ENCODE results near the gene SLC5A3.

SLC5A3 gene

GRCh38 chr21:34086887-34087306 is 13.5 kb downstream of the SLC5A3 start:
- DNase-seq (no peak), ATAC-seq (ENCODE audit: insufficient read depth, low read depth) (0 out of 3 replicates have a peak, but pooled peaks have one; percentile 10)
- H3K79me2 ChIP-seq (ENCODE audit: insufficient read depth, low read length), result peaks cover 99% of the 10 kb centered on the region
- peaks cover 55% of the 10 kb centered on the region; the same call in 1 of the 2 replicates for H4K20me1 ChIP-seq (ENCODE audit: insufficient read depth, low read length)
- no peak overlapping the region for H3K4me3 ChIP-seq (ENCODE audit: low read depth in 1 of 2, low read length in 2 of 2)
- H3K4me2 ChIP-seq (ENCODE audit: insufficient read depth, low read length), result no peak overlapping the region
- H2AFZ ChIP-seq (ENCODE audit: low read depth, low read length), result no peak overlapping the region
- H3K27ac ChIP-seq (ENCODE audit: low read length), result no peak overlapping the region; the same call in 1 of the 2 replicates
- no peak overlapping the region for H3K9ac ChIP-seq (ENCODE audit: low read depth, low read length)
- no peaks in the 10 kb centered on the region for H3K27me3 ChIP-seq (ENCODE audit: insufficient read depth, low read length, poor library complexity)
- H3K36me3 ChIP-seq (ENCODE audit: insufficient read depth, low read length), result peaks cover 51% of the 10 kb centered on the region
- H3K9me3 ChIP-seq (ENCODE audit: insufficient read depth, low read length, severe bottlenecking), result no peaks in the 10 kb centered on the region
- H3K4me1 ChIP-seq (ENCODE audit: insufficient read depth, low read length), result peaks cover 30% of the 10 kb centered on the region
- TF ChIP-seq EZH2 (IDR thresholded peaks at IDR 0.05; ENCODE audit: borderline replicate concordance, low read depth, low read length, severe bottlenecking) (no peak), CTCF (IDR thresholded peaks at IDR 0.05; ENCODE audit: borderline replicate concordance, extremely low read depth, low read length, poor library complexity, severe bottlenecking) (no peak)

- ATAC-seq (ENCODE audit: insufficient read depth, low read depth) (no peak), DNase-seq (no peak)
- Histone ChIP-seq H3K79me2 (ENCODE audit: insufficient read depth, low read length) (peaks cover 98% of the 10 kb centered on the region), H3K36me3 (ENCODE audit: insufficient read depth, low read length) (peaks cover 49% of the 10 kb centered on the region), H3K9ac (ENCODE audit: low read depth, low read length) (no peak overlapping the region), H3K9me3 (ENCODE audit: insufficient read depth, low read length, severe bottlenecking) (no peaks in the 10 kb centered on the region), H3K4me1 (ENCODE audit: insufficient read depth, low read length) (peaks cover 17% of the 10 kb centered on the region), H2AFZ (ENCODE audit: low read depth, low read length) (no peak overlapping the region), H3K27me3 (ENCODE audit: insufficient read depth, low read length, poor library complexity) (no peaks in the 10 kb centered on the region), H3K4me2 (ENCODE audit: insufficient read depth, low read length) (no peak overlapping the region), H4K20me1 (ENCODE audit: insufficient read depth, low read length) (peaks cover 56% of the 10 kb centered on the region; the same call in 1 of the 2 replicates), H3K27ac (ENCODE audit: low read length) (no peak overlapping the region), H3K4me3 (ENCODE audit: low read depth in 1 of 2, low read length in 2 of 2) (no peak overlapping the region)
- no peak for TF ChIP-seq CTCF (IDR thresholded peaks at IDR 0.05; ENCODE audit: borderline replicate concordance, extremely low read depth, low read length, poor library complexity, severe bottlenecking)
- no peak for TF ChIP-seq EZH2 (IDR thresholded peaks at IDR 0.05; ENCODE audit: borderline replicate concordance, low read depth, low read length, severe bottlenecking)
Measured at GRCh38 chr21:34088752-34089151, 15.4 kb downstream of the SLC5A3 start.

GRCh38 chr21:34091032-34091431 is 17.7 kb downstream of the SLC5A3 start:
- no peak for DNase-seq
- H3K9ac ChIP-seq (ENCODE audit: low read depth, low read length), result no peak overlapping the region
- H3K4me2 ChIP-seq (ENCODE audit: insufficient read depth, low read length), result no peak overlapping the region
- no peak overlapping the region for H2AFZ ChIP-seq (ENCODE audit: low read depth, low read length)
- peaks cover 58% of the 10 kb centered on the region for H3K36me3 ChIP-seq (ENCODE audit: insufficient read depth, low read length)
- H3K4me1 ChIP-seq (ENCODE audit: insufficient read depth, low read length), result peaks cover 10% of the 10 kb centered on the region
- H3K79me2 ChIP-seq (ENCODE audit: insufficient read depth, low read length), result peaks cover 98% of the 10 kb centered on the region
- no peak overlapping the region for H3K4me3 ChIP-seq (ENCODE audit: low read depth in 1 of 2, low read length in 2 of 2)
- no peaks in the 10 kb centered on the region for H3K27me3 ChIP-seq (ENCODE audit: insufficient read depth, low read length, poor library complexity)
- peaks cover 59% of the 10 kb centered on the region; the same call in 1 of the 2 replicates for H4K20me1 ChIP-seq (ENCODE audit: insufficient read depth, low read length)
- TF ChIP-seq CTCF (IDR thresholded peaks at IDR 0.05; ENCODE audit: borderline replicate concordance, extremely low read depth, low read length, poor library complexity, severe bottlenecking) (no peak), EZH2 (IDR thresholded peaks at IDR 0.05; ENCODE audit: borderline replicate concordance, low read depth, low read length, severe bottlenecking) (no peak)
- H3K9me3 ChIP-seq (ENCODE audit: insufficient read depth, low read length, severe bottlenecking), result no peaks in the 10 kb centered on the region
- 0 out of 2 replicates have a peak overlapping the region, but pooled peaks have one; percentile 11 for H3K27ac ChIP-seq (ENCODE audit: low read length)
- ATAC-seq (ENCODE audit: insufficient read depth, low read depth), result no peak

Measured in DND-41 (cell line).